Measurements from ENCODE around the gene ATG5.
"Not testable (repeated sequence)": the region's sequence is repeated elsewhere in the genome, so short reads cannot be mapped to it uniquely, and the experiment has no call there.

The ATG5 gene

GRCh38 chr6:106156863-106157262 is 168.7 kb downstream of the ATG5 start:
- DNase-seq (ENCODE audit: low read depth, low spot score), result no peak

DNA sequence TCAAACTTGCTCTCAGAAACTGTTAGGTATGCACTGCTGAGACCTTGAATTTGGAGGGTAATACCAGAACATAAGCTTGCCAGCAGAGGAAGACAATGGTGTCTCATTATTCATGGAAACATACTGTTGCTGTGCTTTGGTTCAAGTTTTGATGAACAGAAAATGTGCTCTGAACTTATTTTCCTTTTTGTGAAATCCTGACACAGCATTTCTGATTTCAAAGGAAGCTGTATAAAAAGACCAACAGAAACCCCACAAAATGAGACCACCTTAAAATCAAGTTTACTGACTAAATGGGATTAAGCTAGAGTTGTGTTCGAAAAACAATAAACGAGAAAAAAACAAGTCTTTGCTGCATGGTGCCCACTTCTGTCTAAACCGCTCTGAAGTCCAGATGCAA is 169.1 kb downstream of the ATG5 start:
- DNase-seq (ENCODE audit: low read depth, low spot score), result no peak

DNA sequence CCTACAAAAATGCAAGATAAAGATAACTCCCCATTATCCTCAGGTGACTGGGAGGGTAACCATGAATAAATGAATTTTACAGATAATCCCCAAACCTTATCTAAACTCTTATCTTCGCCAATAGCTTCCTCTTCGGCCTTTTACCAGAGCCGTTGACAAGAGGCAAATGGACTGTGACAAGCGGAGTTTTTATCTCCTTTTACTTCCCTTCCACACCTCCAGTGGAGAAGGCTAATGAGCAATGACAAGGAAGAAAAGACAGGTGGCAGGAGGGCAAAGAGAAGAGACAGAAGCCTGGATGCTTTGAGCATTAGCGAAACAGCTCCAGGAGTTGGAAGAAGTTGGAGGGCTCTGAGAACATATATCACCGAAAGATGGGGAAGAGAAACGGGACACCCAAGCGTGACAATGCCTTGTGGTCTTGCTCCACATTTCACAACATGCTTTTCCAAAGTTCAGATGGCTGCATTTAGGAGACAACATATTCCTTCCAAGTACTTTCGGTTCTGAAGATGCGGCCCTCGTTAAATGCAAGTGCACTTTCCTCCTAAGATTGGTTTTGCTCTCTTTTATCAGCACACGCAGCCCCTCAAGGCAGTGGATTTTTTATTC is 170.2 kb downstream of the ATG5 start:
- no peak for DNase-seq (ENCODE audit: low read depth, low spot score)

DNA sequence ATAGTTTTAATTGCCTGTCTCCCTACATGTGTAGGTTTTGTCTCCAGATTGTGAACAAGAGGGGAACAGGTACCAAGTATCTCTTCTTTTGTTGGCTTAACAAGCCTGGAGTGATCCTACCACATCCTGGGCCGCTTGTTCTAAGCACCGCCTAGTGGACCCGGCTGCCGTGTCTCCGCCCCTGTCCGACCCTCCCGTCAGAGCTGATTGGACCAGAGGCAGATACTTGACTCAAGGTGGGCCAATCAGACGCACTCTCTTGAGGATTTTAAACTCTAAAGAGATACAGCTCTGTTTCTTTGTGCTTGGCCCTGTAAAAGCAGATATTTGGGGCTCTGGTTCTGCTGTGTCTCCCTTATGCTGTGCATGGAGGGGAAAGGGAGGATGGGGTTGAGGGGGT is 171.2 kb downstream of the ATG5 start:
- no peak for DNase-seq (ENCODE audit: low read depth, low spot score)

DNA sequence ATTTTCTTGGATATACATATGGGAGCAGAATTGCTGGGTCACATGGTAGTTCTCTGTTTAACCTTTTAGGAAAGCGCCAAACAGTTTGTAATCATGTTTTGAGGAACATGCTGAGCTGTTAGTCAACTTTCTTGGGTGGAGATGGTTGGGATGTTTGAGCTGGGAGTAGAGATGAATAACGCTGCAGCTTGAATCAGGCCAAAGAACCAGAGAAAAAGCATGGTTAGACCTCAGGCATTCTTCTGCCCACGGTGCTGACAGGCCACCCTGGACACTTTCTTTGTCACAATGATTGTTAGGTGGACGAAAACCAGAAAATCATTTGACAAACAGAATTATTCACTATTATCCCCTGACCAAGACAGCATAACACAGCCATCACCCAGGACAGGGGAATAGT is 172.6 kb downstream of the ATG5 start:
- DNase-seq (ENCODE audit: low read depth, low spot score), result no peak

DNA sequence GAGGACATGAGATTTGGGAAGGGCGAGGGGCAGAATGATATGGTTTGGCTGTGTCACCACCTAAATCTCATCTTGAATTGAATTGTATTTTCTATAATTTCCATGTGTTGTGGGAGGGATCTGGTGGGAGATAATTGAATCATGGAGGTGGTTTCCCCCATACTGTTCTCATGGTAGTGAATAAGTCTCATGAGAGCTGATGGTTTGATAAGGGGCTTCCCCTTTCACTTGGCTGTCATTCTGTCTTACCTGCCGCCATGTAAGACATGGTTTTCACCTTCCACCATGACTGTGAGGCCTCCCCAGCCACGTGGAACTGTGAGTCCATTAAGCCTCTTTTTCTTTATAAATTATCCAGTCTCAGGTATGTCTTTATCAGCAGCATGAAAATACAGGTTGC is 173.1 kb downstream of the ATG5 start:
- not testable (repeated sequence) for DNase-seq (ENCODE audit: low read depth, low spot score)

GRCh38 chr6:106149472-106150069 is 176.0 kb downstream of the ATG5 start:
- no peak for DNase-seq (ENCODE audit: low read depth, low spot score)

DNA sequence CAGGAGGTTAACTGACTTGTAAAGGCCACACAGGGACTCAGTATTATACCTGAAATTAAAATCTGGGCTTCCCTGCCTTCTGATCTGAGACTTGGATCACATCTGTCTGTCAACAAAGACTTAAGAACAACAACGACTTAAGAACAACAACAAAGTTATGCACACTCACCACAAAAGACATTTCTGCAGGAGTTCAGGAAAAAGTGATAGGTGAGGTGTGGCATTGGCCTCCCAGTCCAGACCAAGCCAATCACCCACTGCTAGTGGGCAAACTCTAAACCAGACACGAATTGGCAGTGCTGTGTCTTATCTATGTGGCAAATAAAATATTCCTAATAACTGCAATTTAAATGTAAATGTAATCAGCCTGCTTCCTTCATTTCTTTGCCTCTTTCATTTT is 178.1 kb downstream of the ATG5 start:
- DNase-seq (ENCODE audit: low read depth, low spot score), result no peak

DNA sequence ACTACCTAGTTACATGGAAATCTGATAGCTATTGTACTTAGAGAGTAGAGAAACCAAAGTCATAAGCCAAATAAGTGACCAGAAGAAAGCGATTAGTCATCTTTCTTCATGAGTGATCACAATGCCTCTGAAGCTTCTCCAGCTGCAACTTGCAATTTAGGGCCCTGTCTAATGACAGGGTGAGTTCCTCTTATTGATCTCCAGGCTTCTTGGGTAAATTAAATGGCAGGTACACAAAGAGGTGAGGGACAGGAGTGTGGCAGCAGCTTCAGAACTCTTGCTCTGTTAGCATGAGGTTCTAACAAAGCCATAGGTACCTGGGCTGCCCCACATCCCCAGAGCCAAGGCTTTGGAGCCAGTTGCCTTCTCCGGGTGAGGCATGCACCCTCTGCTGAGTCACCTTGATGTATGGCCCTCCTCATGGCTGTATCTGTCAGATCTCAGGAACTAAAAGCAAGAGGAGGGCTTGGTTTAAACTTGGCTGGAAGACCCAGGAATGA is 178.7 kb downstream of the ATG5 start:
- DNase-seq (ENCODE audit: low read depth, low spot score), result no peak

GRCh38 chr6:106145741-106146227 is 179.8 kb downstream of the ATG5 start:
- no peak for DNase-seq (ENCODE audit: low read depth, low spot score)

GRCh38 chr6:106145144-106145543 is 180.4 kb downstream of the ATG5 start:
- DNase-seq (ENCODE audit: low read depth, low spot score), result no peak

GRCh38 chr6:106143665-106144064 is 181.9 kb downstream of the ATG5 start:
- no peak for DNase-seq (ENCODE audit: low read depth, low spot score)

GRCh38 chr6:106142876-106143431 is 182.6 kb downstream of the ATG5 start:
- DNase-seq (ENCODE audit: low read depth, low spot score), result no peak

DNA sequence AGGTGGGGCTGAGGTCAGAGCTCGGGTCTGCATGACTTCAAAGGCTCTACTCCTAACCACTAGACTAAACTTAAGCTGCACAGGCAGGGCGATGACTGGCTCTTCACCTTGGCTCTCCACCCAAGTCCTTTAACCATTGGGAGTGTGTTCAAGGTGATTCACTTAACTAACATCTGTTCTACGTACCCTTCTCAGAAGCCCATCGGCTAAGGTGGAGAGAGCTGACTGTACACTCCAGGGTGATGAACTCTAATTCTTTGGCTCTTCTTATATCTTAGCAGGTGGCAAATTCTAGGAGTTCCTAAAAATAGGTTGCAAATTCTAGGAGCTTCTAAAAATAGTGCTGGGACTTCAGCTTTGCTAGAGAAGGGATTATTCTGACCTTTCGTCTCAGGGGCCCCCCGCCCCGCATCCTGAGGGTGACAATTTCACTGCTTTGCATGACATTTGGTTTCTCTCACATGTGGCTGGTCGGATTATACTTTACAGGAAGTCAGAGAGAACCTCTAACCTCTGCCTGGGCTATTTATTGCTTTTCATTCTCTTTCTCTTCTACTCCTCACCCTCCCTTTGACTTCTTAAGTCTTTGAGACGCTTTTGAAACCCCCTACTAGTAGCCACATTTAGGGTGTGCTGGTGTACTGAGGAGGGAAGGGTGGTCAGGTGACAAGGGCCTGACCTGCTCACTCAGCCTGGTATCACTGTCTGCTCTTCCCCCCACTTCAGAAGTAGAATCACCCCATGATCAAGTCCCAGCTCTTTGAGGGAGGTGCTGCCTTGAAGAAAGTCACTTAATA is 183.9 kb downstream of the ATG5 start:
- DNase-seq (ENCODE audit: low read depth, low spot score), result no peak

DNA sequence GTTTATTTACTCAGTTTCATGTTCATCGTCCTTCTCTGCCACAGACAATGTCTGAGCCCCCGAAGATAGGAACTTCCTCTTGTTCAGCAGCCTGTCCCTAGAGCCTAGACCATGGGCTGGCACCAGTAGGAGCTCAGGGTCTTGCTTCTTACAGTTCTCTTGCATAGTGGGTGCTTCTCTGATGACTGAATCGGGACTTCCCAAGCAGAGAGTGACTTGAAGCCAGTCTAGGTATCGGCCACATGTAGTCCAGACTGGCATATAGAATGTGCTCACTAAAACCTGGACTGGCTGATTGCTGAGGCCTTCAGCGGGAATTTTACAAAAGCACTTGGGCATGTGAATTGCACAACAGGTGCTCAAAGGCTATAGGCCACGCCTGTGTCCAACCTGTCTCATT is 187.4 kb downstream of the ATG5 start:
- no peak for DNase-seq (ENCODE audit: low read depth, low spot score)

GRCh38 chr6:106136845-106137244 is 188.7 kb downstream of the ATG5 start:
- no peak for DNase-seq (ENCODE audit: low read depth, low spot score)

GRCh38 chr6:106135911-106136571 is 189.5 kb downstream of the ATG5 start:
- DNase-seq (ENCODE audit: low read depth, low spot score), result no peak

DNA sequence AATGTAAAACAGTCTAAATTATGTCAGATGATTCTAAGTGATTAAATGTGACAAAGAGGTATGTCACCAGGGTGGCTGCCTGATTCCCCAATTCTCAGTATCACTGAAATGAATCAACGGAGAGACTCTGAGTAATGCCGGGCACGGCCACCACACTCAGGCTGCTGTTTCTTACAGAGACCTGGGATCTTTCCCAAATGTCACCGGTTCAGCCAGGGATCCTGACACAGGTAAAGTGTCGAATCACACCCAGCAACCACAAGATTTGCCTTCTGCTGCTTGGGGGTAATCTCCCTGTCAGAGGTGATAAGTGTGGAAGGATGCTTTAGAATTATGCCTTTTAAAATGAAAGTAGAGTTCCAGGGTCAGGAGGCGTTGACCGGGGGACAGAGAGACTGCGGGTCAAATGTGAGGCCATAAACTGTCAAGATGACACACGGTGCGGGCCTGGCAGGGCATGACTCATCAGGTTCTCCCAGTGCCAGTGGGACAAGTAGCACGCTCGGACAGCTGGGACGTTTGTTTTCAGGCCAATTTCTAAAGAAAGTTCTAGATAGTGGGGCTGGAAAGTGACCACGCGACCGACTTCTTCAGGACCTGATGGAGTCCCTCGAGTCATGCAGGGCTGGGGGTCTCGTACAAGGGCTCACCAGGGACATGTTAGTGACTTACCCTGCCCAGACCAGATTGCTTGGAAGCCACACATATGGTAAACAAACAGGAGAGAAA is 190.5 kb downstream of the ATG5 start:
- no peak for DNase-seq (ENCODE audit: low read depth, low spot score)
